HepG2 (cell line): Measurements from ENCODE around the gene TLK1. TPM values are rescaled to one million over a fixed set of nuclear protein-coding genes. Genes with fewer than 3 reads are reported as not detected.

Experiments used
- CENPBD1 ChIP-seq: sonication (generic); formaldehyde crosslinking; IDR thresholded peaks from 2 replicates; pipeline ENCODE4 v1.8.0; 2022; ENCODE audit warnings: missing genetic modification reagents, low read depth, mild to moderate bottlenecking, borderline replicate concordance
- E2F2 ChIP-seq: sonication (generic); formaldehyde crosslinking; IDR thresholded peaks from 2 replicates; pipeline ENCODE4 v1.4.0; 2020; ENCODE audit warnings: missing genetic modification reagents, borderline replicate concordance
- ETS1 ChIP-seq: sonication (generic); formaldehyde crosslinking; IDR thresholded peaks from 2 replicates; pipeline ENCODE4 v1.4.0; 2020; ENCODE audit warnings: missing genetic modification reagents
- ETV5 ChIP-seq: IDR thresholded peaks from 2 replicates; pipeline ENCODE4 v1.6.1; 2018; ENCODE audit warnings: missing biosample characterization, missing genetic modification reagents, inconsistent platforms, borderline replicate concordance
- HDAC1 ChIP-seq: sonication (generic); formaldehyde crosslinking; IDR thresholded peaks from 2 replicates; pipeline ENCODE4 v1.5.1; 2020; ENCODE audit warnings: mild to moderate bottlenecking, missing genetic modification reagents
- HOXA3 ChIP-seq: sonication (generic); formaldehyde crosslinking; IDR thresholded peaks from 2 replicates; pipeline ENCODE4 v1.5.0; 2020; ENCODE audit warnings: missing genetic modification reagents
- KDM2A ChIP-seq: sonication (generic); formaldehyde crosslinking; IDR thresholded peaks from 2 replicates; pipeline ENCODE4 v1.4.0; 2020; ENCODE audit warnings: low read depth, missing genetic modification reagents, borderline replicate concordance
- MAFG ChIP-seq: sonication (generic); formaldehyde crosslinking; IDR thresholded peaks from 2 replicates; pipeline ENCODE4 v1.5.1; 2020; ENCODE audit warnings: mild to moderate bottlenecking, missing genetic modification reagents
- MED8 ChIP-seq: sonication (generic); formaldehyde crosslinking; IDR thresholded peaks from 2 replicates; pipeline ENCODE4 v1.8.1; 2023; ENCODE audit warnings: mild to moderate bottlenecking, missing genetic modification reagents; ENCODE audit not compliant: insufficient replicate concordance
- NR1H2 ChIP-seq: sonication (generic); formaldehyde crosslinking; IDR thresholded peaks from 2 replicates; pipeline ENCODE4 v1.8.1; 2022; ENCODE audit warnings: low read depth, missing genetic modification reagents, borderline replicate concordance
- SALL2 ChIP-seq: sonication (generic); formaldehyde crosslinking; IDR thresholded peaks from 2 replicates; pipeline ENCODE4 v1.8.1; 2023; ENCODE audit warnings: mild to moderate bottlenecking, missing genetic modification reagents, inconsistent platforms
- SIN3B ChIP-seq: fragments of 150-350 bp; IDR thresholded peaks from 2 replicates; pipeline ENCODE4 v1.6.1; 2014; ENCODE audit warnings: low read length
- SIX1 ChIP-seq: sonication (generic); formaldehyde crosslinking; IDR thresholded peaks from 2 replicates; pipeline ENCODE4 v1.4.0; 2020; ENCODE audit warnings: missing genetic modification reagents, borderline replicate concordance
- YY1 ChIP-seq: IDR thresholded peaks from 2 replicates; pipeline ENCODE4 v1.6.1; 2011; ENCODE audit warnings: low read length, low read depth, moderate library complexity, mild to moderate bottlenecking; ENCODE audit not compliant: insufficient read depth, insufficient replicate concordance
- ZNF44 ChIP-seq: sonication (generic); formaldehyde crosslinking; IDR thresholded peaks from 2 replicates; pipeline ENCODE4 v1.5.1; 2020; ENCODE audit warnings: mild to moderate bottlenecking, missing genetic modification reagents
- ZNF704 ChIP-seq: sonication (generic); formaldehyde crosslinking; IDR thresholded peaks from 2 replicates; pipeline ENCODE4 v1.8.1; 2023; ENCODE audit warnings: mild to moderate bottlenecking, inconsistent platforms, moderate library complexity, missing genetic modification reagents, borderline replicate concordance
- ZNF883 ChIP-seq: sonication (generic); formaldehyde crosslinking; IDR thresholded peaks from 2 replicates; pipeline ENCODE4 v1.5.1; 2020; ENCODE audit warnings: mild to moderate bottlenecking, missing genetic modification reagents; ENCODE audit errors: not compliant biosample characterization
- polyA plus RNA-seq, 8 experiments: library from polyadenylated mRNA; depleted of rRNA in 3 of 8; stranded (reverse) in 7 of 8; unstranded in 1 of 8; fragments of >200 nt; fragmentation: Illumina TruSeq in 4 of 8; extraction: Trizol in 4 of 8; gene quantifications; 2 replicates each; pipeline versions ENCODE4 v1.2.1 to v1.2.3, GENCODE V29; 2011 to 2016; ENCODE audit warnings: low read depth in 4 of 8, missing spikeins in 1 of 8, mixed read lengths in 1 of 8; ENCODE audit not compliant: insufficient read depth in 1 of 8
- total RNA-seq, 5 experiments: library from RNA; depleted of rRNA; stranded (reverse); fragments of >200 nt; fragmentation: Illumina TruSeq; extraction: Trizol; gene quantifications; 2 replicates each; pipeline ENCODE4 v1.2.3, GENCODE V29; 2016; ENCODE audit warnings: low read depth in 1 of 5
- TF ChIP-seq, protein P1 (sequence below): sonication (generic); formaldehyde crosslinking; IDR thresholded peaks from 2 replicates; pipeline ENCODE4 v1.9.0; 2021; ENCODE audit warnings: missing genetic modification reagents, borderline replicate concordance

Gene TLK1
- total and polyA plus RNA-seq, 2 of the 13 experiments (the other 11 are each of a cell fraction or from before 2014, with no cell fraction given) = 16.8 to 28.7 TPM

GRCh38 chr2:171159372-171160118 is 1.1 kb downstream of the TLK1 start (continued):
- TF ChIP-seq ETS1 (CRISPR knock-in tag) (0 out of 2 replicates have a peak, but pooled peaks have one; percentile 31), E2F2 (CRISPR knock-in tag) (0 out of 2 replicates have a peak, but pooled peaks have one; percentile 3), SIX1 (CRISPR knock-in tag) (peak; percentile 39; the same call in 1 of the 2 replicates), ZNF704 (peak; percentile 15; the same call in 1 of the 2 replicates), MED8 (CRISPR knock-in tag) (no peak), SALL2 (CRISPR knock-in tag) (peak; percentile 82), KDM2A (CRISPR knock-in tag) (no peak; the same call in 1 of the 2 replicates), ETV5 (CRISPR knock-in tag) (no peak), ZNF883 (peak; percentile 44), CENPBD1 (CRISPR knock-in tag) (no peak), NR1H2 (CRISPR knock-in tag) (no peak), YY1 (no peak), ZNF44 (CRISPR knock-in tag) (no peak), HDAC1 (CRISPR knock-in tag) (peak; percentile 49; the same call in 1 of the 2 replicates), HOXA3 (peak; percentile 9), SIN3B (peak; percentile 15; the same call in 1 of the 2 replicates), MAFG (CRISPR knock-in tag) (no peak)
- TF ChIP-seq, protein P1, sequence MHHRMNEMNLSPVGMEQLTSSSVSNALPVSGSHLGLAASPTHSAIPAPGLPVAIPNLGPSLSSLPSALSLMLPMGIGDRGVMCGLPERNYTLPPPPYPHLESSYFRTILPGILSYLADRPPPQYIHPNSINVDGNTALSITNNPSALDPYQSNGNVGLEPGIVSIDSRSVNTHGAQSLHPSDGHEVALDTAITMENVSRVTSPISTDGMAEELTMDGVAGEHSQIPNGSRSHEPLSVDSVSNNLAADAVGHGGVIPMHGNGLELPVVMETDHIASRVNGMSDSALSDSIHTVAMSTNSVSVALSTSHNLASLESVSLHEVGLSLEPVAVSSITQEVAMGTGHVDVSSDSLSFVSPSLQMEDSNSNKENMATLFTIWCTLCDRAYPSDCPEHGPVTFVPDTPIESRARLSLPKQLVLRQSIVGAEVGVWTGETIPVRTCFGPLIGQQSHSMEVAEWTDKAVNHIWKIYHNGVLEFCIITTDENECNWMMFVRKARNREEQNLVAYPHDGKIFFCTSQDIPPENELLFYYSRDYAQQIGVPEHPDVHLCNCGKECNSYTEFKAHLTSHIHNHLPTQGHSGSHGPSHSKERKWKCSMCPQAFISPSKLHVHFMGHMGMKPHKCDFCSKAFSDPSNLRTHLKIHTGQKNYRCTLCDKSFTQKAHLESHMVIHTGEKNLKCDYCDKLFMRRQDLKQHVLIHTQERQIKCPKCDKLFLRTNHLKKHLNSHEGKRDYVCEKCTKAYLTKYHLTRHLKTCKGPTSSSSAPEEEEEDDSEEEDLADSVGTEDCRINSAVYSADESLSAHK (CRISPR knock-in tag) = 0 out of 2 replicates have a peak, but pooled peaks have one; percentile 31
